ENCODE measurements around the gene WNT5B.

Gene WNT5B

GRCh38 chr12:1639538-1639937 is 10.5 kb downstream of the WNT5B start:
- no peaks in the 10 kb centered on the region; the same call in 1 of the 2 replicates for H3K36me3 ChIP-seq (ENCODE audit: control insufficient read depth, insufficient read depth, low read length)
- H3K4me3 ChIP-seq (replicated peaks; ENCODE audit: low read depth, low read length) = no peak overlapping the region
- TF ChIP-seq, protein P1, sequence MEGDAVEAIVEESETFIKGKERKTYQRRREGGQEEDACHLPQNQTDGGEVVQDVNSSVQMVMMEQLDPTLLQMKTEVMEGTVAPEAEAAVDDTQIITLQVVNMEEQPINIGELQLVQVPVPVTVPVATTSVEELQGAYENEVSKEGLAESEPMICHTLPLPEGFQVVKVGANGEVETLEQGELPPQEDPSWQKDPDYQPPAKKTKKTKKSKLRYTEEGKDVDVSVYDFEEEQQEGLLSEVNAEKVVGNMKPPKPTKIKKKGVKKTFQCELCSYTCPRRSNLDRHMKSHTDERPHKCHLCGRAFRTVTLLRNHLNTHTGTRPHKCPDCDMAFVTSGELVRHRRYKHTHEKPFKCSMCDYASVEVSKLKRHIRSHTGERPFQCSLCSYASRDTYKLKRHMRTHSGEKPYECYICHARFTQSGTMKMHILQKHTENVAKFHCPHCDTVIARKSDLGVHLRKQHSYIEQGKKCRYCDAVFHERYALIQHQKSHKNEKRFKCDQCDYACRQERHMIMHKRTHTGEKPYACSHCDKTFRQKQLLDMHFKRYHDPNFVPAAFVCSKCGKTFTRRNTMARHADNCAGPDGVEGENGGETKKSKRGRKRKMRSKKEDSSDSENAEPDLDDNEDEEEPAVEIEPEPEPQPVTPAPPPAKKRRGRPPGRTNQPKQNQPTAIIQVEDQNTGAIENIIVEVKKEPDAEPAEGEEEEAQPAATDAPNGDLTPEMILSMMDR (IDR thresholded peaks at IDR 0.05; ENCODE audit: insufficient read depth, low read length, poor library complexity, severe bottlenecking) = no peak
- no peak for DNase-seq (ENCODE audit: extremely low read depth, insufficient read length)
- H3K27me3 ChIP-seq (replicated peaks; ENCODE audit: control insufficient read depth, insufficient read depth, low read length) = no peaks in the 10 kb centered on the region

DNA sequence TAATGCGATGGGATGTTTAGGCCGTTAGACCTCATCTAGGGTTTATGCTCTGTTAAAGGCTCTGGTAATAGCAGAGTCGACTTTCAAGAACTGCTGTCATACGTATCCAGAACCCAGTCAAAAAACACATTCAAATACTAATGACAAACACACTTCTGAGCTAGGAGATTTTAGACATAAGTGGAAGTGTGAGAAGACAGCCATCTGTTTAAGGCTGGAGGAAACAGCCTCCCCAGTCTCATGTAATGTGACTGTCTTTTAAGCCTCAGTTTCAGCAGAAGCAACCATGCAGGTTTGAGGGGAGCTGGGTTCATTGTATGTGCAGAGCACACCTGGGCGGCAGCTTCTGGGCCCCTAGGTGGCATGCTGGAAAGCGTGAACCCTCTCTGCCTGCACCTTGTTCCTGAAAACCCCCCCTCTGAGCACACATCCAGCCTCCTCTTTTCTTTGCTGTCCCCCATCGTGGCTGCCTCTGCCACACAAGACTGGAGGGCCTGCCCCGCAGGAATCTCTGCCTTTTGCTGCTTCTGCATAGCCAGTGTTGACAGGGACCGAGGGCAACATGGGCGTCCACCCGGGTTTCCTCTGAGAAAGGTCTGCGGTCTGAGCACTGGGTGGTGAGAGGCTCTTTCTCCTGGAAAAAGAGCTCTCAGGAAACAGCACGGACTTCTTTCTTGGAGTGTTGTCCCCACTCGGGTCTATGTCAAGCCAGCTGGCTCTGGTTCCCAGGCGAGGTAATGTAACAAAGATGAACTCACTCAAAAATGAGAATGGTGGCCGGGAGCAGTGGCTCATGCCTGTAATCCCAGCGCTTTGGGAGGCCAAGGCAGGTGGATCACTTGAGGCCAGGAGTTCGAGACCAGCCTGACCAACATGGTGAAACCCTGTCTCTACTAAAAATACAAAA is 11.6 kb downstream of the WNT5B start:
- no peak for DNase-seq (ENCODE audit: extremely low read depth, insufficient read length)
- Histone ChIP-seq H3K4me3 (replicated peaks; ENCODE audit: low read depth, low read length) (no peak overlapping the region), H3K27me3 (replicated peaks; ENCODE audit: control insufficient read depth, insufficient read depth, low read length) (no peaks in the 10 kb centered on the region), H3K36me3 (ENCODE audit: control insufficient read depth, insufficient read depth, low read length) (no peaks in the 10 kb centered on the region; the same call in 1 of the 2 replicates)
- TF ChIP-seq, protein P1 (IDR thresholded peaks at IDR 0.05; ENCODE audit: insufficient read depth, low read length, poor library complexity, severe bottlenecking) = no peak

GRCh38 chr12:1642513-1642912 is 13.5 kb downstream of the WNT5B start:
- no peak for DNase-seq (ENCODE audit: extremely low read depth, insufficient read length)
- Histone ChIP-seq H3K4me3 (replicated peaks; ENCODE audit: low read depth, low read length) (no peak overlapping the region), H3K27me3 (replicated peaks; ENCODE audit: control insufficient read depth, insufficient read depth, low read length) (no peaks in the 10 kb centered on the region), H3K36me3 (ENCODE audit: control insufficient read depth, insufficient read depth, low read length) (no peaks in the 10 kb centered on the region; the same call in 1 of the 2 replicates)
- TF ChIP-seq, protein P1 (IDR thresholded peaks at IDR 0.05; ENCODE audit: insufficient read depth, low read length, poor library complexity, severe bottlenecking) = no peak

GRCh38 chr12:1643043-1643442 is 14.0 kb downstream of the WNT5B start:
- no peak for DNase-seq (ENCODE audit: extremely low read depth, insufficient read length)
- Histone ChIP-seq H3K27me3 (replicated peaks; ENCODE audit: control insufficient read depth, insufficient read depth, low read length) (no peaks in the 10 kb centered on the region), H3K4me3 (replicated peaks; ENCODE audit: low read depth, low read length) (no peak overlapping the region), H3K36me3 (ENCODE audit: control insufficient read depth, insufficient read depth, low read length) (no peaks in the 10 kb centered on the region; the same call in 1 of the 2 replicates)
- TF ChIP-seq, protein P1 (IDR thresholded peaks at IDR 0.05; ENCODE audit: insufficient read depth, low read length, poor library complexity, severe bottlenecking) = no peak

GRCh38 chr12:1643905-1644533 is 15.0 kb downstream of the WNT5B start:
- H3K4me3 ChIP-seq (replicated peaks; ENCODE audit: low read depth, low read length) = no peak overlapping the region
- TF ChIP-seq, protein P1 (IDR thresholded peaks at IDR 0.05; ENCODE audit: insufficient read depth, low read length, poor library complexity, severe bottlenecking) = no peak
- H3K36me3 ChIP-seq (ENCODE audit: control insufficient read depth, insufficient read depth, low read length) = peaks cover 1% of the 10 kb centered on the region
- no peak for DNase-seq (ENCODE audit: extremely low read depth, insufficient read length)
- no peaks in the 10 kb centered on the region for H3K27me3 ChIP-seq (replicated peaks; ENCODE audit: control insufficient read depth, insufficient read depth, low read length)

Data from GM06990 (cell line).